ENCODE data around the gene CHMP4B. TPM values are rescaled to one million over a fixed set of nuclear protein-coding genes. Genes with fewer than 3 reads are reported as not detected.
A peak's percentile ranks its signal among the peaks of the same experiment; 100 is the strongest.

The CHMP4B gene
- total RNA-seq, 1 donor from 2014 or later, result 42.8 TPM

GRCh38 chr20:33814238-33814712 lies 3.1 kb downstream of the CHMP4B start:
- no peaks in the 10 kb centered on the region for H3K27me3 ChIP-seq
- H3K36me3 ChIP-seq, result no peaks in the 10 kb centered on the region
- no peak for DNase-seq (ENCODE audit: low spot score in 2 of 2)
- TF ChIP-seq CTCF (IDR thresholded peaks at IDR 0.05), result no peak
- peak overlapping the region in 1 of 2 donors; percentile 98 for H3K27ac ChIP-seq
- H3K9me3 ChIP-seq, result no peaks in the 10 kb centered on the region
- H3K4me1 ChIP-seq, result peaks cover 10 to 40% of the 10 kb centered on the region in 2 donors
- intact Hi-C loops (cut with DNase I), result loop anchor here (5.0 kb wide), 2 partner anchors 82 to 488 kb away; partner anchors contain the start of genes AHCY and ZNF341
- no peak overlapping the region for H3K4me3 ChIP-seq

GRCh38 chr20:33815671-33816070 lies 4.5 kb downstream of the CHMP4B start:
- TF ChIP-seq CTCF (IDR thresholded peaks at IDR 0.05), result no peak
- no peak overlapping the region for H3K27ac ChIP-seq
- H3K36me3 ChIP-seq, result no peaks in the 10 kb centered on the region
- no peaks in the 10 kb centered on the region for H3K9me3 ChIP-seq
- no peak for DNase-seq (ENCODE audit: low spot score in 2 of 2)
- no peaks in the 10 kb centered on the region for H3K27me3 ChIP-seq
- H3K4me1 ChIP-seq, result peaks cover 10 to 40% of the 10 kb centered on the region in 2 donors
- no peak overlapping the region for H3K4me3 ChIP-seq
- intact Hi-C loops (cut with DNase I), result no loop called here

GRCh38 chr20:33816191-33816590 lies 5.0 kb downstream of the CHMP4B start:
- DNase-seq (ENCODE audit: low spot score in 2 of 2), result no peak
- Histone ChIP-seq H3K9me3 (no peaks in the 10 kb centered on the region), H3K27me3 (no peaks in the 10 kb centered on the region), H3K4me1 (peaks cover 10 to 40% of the 10 kb centered on the region in 2 donors), H3K36me3 (no peaks in the 10 kb centered on the region), H3K4me3 (no peak overlapping the region), H3K27ac (no peak overlapping the region)
- intact Hi-C loops (cut with DNase I), result no loop called here
- no peak for TF ChIP-seq CTCF (IDR thresholded peaks at IDR 0.05)

- Histone ChIP-seq H3K27me3 (no peaks in the 10 kb centered on the region), H3K27ac (peak overlapping the region; percentile 13 to 65), H3K4me1 (peaks cover 10 to 40% of the 10 kb centered on the region in 2 donors), H3K9me3 (no peaks in the 10 kb centered on the region), H3K4me3 (no peak overlapping the region), H3K36me3 (no peaks in the 10 kb centered on the region)
- no peak for TF ChIP-seq CTCF (IDR thresholded peaks at IDR 0.05)
- DNase-seq (ENCODE audit: low spot score in 2 of 2), result no peak
- intact Hi-C loops (cut with DNase I), result no loop called here
These were observed 6.3 kb downstream of the CHMP4B start for GRCh38 chr20:33817411-33817810.

- H3K36me3 ChIP-seq, result peaks cover 0 to 4% of the 10 kb centered on the region in 2 donors
- H3K4me1 ChIP-seq, result peaks cover 6 to 23% of the 10 kb centered on the region in 2 donors
- no peaks in the 10 kb centered on the region for H3K27me3 ChIP-seq
- TF ChIP-seq CTCF (IDR thresholded peaks at IDR 0.05), result no peak
- no peak overlapping the region for H3K4me3 ChIP-seq
- no peak overlapping the region for H3K27ac ChIP-seq
- no peak for DNase-seq (ENCODE audit: low spot score in 2 of 2)
- H3K9me3 ChIP-seq, result no peaks in the 10 kb centered on the region
- intact Hi-C loops (cut with DNase I), result no loop called here
These were observed 8.3 kb downstream of the CHMP4B start for GRCh38 chr20:33819456-33819855.

GRCh38 chr20:33820362-33820761 lies 9.2 kb downstream of the CHMP4B start:
- H3K4me1 ChIP-seq, result peaks cover 6 to 18% of the 10 kb centered on the region in 2 donors
- H3K4me3 ChIP-seq, result no peak overlapping the region
- DNase-seq (ENCODE audit: low spot score in 2 of 2), result no peak
- intact Hi-C loops (cut with DNase I), result no loop called here
- H3K27ac ChIP-seq, result no peak overlapping the region
- H3K36me3 ChIP-seq, result peaks cover 0 to 4% of the 10 kb centered on the region in 2 donors
- H3K9me3 ChIP-seq, result no peaks in the 10 kb centered on the region
- TF ChIP-seq CTCF (IDR thresholded peaks at IDR 0.05), result no peak
- H3K27me3 ChIP-seq, result no peaks in the 10 kb centered on the region

Data from ascending aorta (tissue), 2 donors.